SU-DHL-6 (cell line): ENCODE results near the gene RSPH1.
A peak's percentile ranks its signal among the peaks of the same experiment; 100 is the strongest.

Experiments
- H2AFZ ChIP-seq: fragments of 200-600 bp; sonication (generic); 2 replicates; pipeline ENCODE4 v1.6.1; 2014; ENCODE audit warnings: low read depth, mild to moderate bottlenecking, moderate library complexity, mixed read lengths, antibody characterized with exemption, low read length; ENCODE audit not compliant: severe bottlenecking
- H3F3A ChIP-seq: fragments of 200-600 bp; shearing (Covaris generic); 2 replicates; pipeline ENCODE4 v1.6.0; 2016; ENCODE audit warnings: antibody characterized with exemption, mild to moderate bottlenecking; ENCODE audit not compliant: insufficient read depth
- H3K27ac ChIP-seq: fragments of 200-600 bp; sonication (generic); 2 replicates; pipeline ENCODE4 v1.5.1; 2016; ENCODE audit warnings: low read depth, mild to moderate bottlenecking, low read length, moderate library complexity, mixed read lengths
- H3K27me3 ChIP-seq: fragments of 200-600 bp; sonication (generic), shearing (Covaris generic); 2 replicates; pipeline ENCODE4 v1.6.0; 2014; ENCODE audit warnings: mild to moderate bottlenecking, low read length
- H3K36me3 ChIP-seq: fragments of 200-600 bp; sonication (generic); 2 replicates; pipeline ENCODE4 v1.6.1; 2014; ENCODE audit warnings: mild to moderate bottlenecking, low read length, mixed read lengths
- H3K4me2 ChIP-seq: fragments of 300-600, 200-600 bp; shearing (Covaris generic), sonication (generic); 2 replicates; pipeline ENCODE4 v1.6.0; 2014; ENCODE audit warnings: low read length, low read depth, mild to moderate bottlenecking; ENCODE audit not compliant: poor library complexity, severe bottlenecking
- H3K4me3 ChIP-seq: fragments of 200-600 bp; sonication (generic); 2 replicates; pipeline ENCODE4 v1.5.1; 2014; ENCODE audit warnings: antibody characterized with exemption, low read length, mild to moderate bottlenecking, mixed read lengths; ENCODE audit not compliant: insufficient read depth, poor library complexity, severe bottlenecking
- H3K79me2 ChIP-seq: fragments of 200-600 bp; sonication (generic); 2 replicates; pipeline ENCODE4 v1.6.1; 2014; ENCODE audit warnings: mild to moderate bottlenecking, low read length, moderate library complexity; ENCODE audit not compliant: insufficient read depth
- H3K9ac ChIP-seq: fragments of 200-600 bp; sonication (generic); 2 replicates; pipeline ENCODE4 v1.7.0; 2014; ENCODE audit warnings: mild to moderate bottlenecking, low read length
- H3K9me2 ChIP-seq: fragments of 200-600 bp; sonication (generic); replicated peaks from 2 replicates; pipeline ENCODE4 v1.6.1; 2014; ENCODE audit warnings: low read length; ENCODE audit not compliant: insufficient read depth
- H3K9me3 ChIP-seq: fragments of 200-600 bp; sonication (generic); 2 replicates; pipeline ENCODE4 v1.6.1; 2014; ENCODE audit warnings: low read length, mixed read lengths; ENCODE audit not compliant: insufficient read depth
- H4K20me1 ChIP-seq: fragments of 200-600 bp; sonication (generic); 2 replicates; pipeline ENCODE4 v1.6.1; 2014; ENCODE audit warnings: low read depth, mild to moderate bottlenecking, antibody characterized with exemption, low read length, moderate library complexity, mixed read lengths
- EZH2phosphoT487 ChIP-seq: fragments of 200-600 bp; sonication (generic), shearing (Covaris generic); conservative IDR thresholded peaks from 2 replicates; pipeline ENCODE4 v1.6.1; 2018; ENCODE audit warnings: mild to moderate bottlenecking, antibody characterized with exemption, low read length, moderate library complexity, mixed read lengths
- TF ChIP-seq, protein P1 (sequence below): fragments of 200-600 bp; sonication (generic); IDR thresholded peaks from one replicate; pipeline ENCODE4 v1.5.1; 2017; ENCODE audit warnings: antibody characterized with exemption, mild to moderate bottlenecking, low read length, moderate library complexity; ENCODE audit not compliant: insufficient read depth, poor library complexity, severe bottlenecking

The RSPH1 gene

DNA sequence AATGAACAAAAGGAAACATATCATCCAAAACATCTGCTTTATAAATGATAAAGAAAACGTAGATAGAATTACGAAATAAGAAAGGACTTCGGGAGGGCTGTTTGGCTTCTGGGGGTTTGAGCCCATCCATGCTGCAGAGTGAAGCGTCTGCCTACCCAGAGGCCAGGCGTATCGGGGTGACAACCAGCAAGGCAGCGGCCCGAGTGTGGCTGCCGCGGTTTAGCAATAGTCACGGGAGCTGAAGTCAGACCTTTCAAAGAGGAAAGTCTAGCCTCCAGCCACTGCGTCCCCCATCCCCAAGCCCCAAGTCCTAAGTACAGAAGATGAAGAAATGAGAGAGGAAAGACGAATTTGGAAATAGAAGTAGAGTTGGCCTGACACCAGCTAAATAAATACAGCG lies 26.2 kb upstream of the RSPH1 start:
- Histone ChIP-seq H3K27me3 (no peaks in the 10 kb centered on the region), H3K36me3 (0 out of 2 replicates have a peak, but pooled peaks cover 4% of the 10 kb centered on the region), H3K27ac (no peak overlapping the region), H3K4me2 (no peak overlapping the region), H3K79me2 (peaks cover 11% of the 10 kb centered on the region; the same call in 1 of the 2 replicates), H3K9me2 (no peaks in the 10 kb centered on the region), H4K20me1 (no peaks in the 10 kb centered on the region), H3K9me3 (no peaks in the 10 kb centered on the region), H3K9ac (no peak overlapping the region), H3K4me3 (no peak overlapping the region), H2AFZ (no peak overlapping the region), H3F3A (peaks cover 35% of the 10 kb centered on the region)
- TF ChIP-seq EZH2phosphoT487 = no peak
- TF ChIP-seq, protein P1, sequence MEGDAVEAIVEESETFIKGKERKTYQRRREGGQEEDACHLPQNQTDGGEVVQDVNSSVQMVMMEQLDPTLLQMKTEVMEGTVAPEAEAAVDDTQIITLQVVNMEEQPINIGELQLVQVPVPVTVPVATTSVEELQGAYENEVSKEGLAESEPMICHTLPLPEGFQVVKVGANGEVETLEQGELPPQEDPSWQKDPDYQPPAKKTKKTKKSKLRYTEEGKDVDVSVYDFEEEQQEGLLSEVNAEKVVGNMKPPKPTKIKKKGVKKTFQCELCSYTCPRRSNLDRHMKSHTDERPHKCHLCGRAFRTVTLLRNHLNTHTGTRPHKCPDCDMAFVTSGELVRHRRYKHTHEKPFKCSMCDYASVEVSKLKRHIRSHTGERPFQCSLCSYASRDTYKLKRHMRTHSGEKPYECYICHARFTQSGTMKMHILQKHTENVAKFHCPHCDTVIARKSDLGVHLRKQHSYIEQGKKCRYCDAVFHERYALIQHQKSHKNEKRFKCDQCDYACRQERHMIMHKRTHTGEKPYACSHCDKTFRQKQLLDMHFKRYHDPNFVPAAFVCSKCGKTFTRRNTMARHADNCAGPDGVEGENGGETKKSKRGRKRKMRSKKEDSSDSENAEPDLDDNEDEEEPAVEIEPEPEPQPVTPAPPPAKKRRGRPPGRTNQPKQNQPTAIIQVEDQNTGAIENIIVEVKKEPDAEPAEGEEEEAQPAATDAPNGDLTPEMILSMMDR = no peak

DNA sequence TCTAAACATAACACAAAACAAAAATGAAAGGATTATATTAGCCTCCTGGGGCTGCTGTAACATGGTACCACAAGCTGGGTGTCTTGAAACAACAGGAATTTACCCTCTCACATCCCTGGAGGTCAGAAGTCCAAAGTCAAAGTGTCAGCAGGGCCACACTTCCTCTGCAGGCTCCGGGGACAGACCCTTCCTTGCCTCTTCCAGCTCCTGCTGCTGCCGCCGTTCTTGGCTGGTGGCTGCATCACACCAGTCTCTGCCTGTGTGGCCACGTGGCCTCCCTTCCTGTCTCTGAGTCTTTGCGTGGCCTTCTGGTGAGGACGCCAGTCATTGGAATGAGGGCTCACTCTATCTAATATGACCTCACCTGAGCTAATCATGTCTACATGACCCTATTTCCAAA lies 25.8 kb upstream of the RSPH1 start:
- Histone ChIP-seq H3F3A (peaks cover 31% of the 10 kb centered on the region), H2AFZ (no peak overlapping the region), H3K27ac (0 out of 2 replicates have a peak overlapping the region, but pooled peaks have one; percentile 4), H3K36me3 (0 out of 2 replicates have a peak, but pooled peaks cover 4% of the 10 kb centered on the region), H3K4me2 (no peak overlapping the region), H3K27me3 (no peaks in the 10 kb centered on the region), H3K4me3 (no peak overlapping the region), H3K9me2 (no peaks in the 10 kb centered on the region), H3K79me2 (peaks cover 11% of the 10 kb centered on the region; the same call in 1 of the 2 replicates), H3K9ac (no peak overlapping the region), H4K20me1 (no peaks in the 10 kb centered on the region), H3K9me3 (no peaks in the 10 kb centered on the region)
- TF ChIP-seq EZH2phosphoT487 = no peak
- TF ChIP-seq, protein P1 = no peak

DNA sequence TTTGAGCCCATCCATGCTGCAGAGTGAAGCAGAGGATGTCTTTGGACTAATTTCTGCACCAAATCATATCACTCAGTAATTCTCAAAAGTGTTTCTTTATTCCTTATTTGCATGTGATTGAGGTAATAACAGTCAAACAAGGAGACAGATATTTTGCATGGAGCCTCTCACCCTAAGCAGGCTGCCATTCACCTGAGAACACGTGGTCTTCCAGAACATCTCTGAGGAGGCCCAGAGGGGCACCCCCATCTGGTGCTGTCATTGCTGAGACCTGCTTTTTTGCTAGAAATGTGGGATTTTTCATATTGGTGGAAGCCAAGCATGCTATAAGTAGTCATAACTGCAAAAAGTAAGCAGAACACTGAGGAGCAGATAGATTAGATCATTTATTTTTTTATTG lies 25.4 kb upstream of the RSPH1 start:
- Histone ChIP-seq H3K4me3 (no peak overlapping the region), H3K79me2 (peaks cover 11% of the 10 kb centered on the region; the same call in 1 of the 2 replicates), H3K36me3 (0 out of 2 replicates have a peak, but pooled peaks cover 4% of the 10 kb centered on the region), H3K27ac (0 out of 2 replicates have a peak overlapping the region, but pooled peaks have one; percentile 4), H3K9me2 (no peaks in the 10 kb centered on the region), H2AFZ (no peak overlapping the region), H4K20me1 (no peaks in the 10 kb centered on the region), H3K9me3 (no peaks in the 10 kb centered on the region), H3K27me3 (no peaks in the 10 kb centered on the region), H3K9ac (no peak overlapping the region), H3F3A (peaks cover 27% of the 10 kb centered on the region), H3K4me2 (no peak overlapping the region)
- TF ChIP-seq EZH2phosphoT487 = no peak
- TF ChIP-seq, protein P1 = no peak
